ENCODE data around the gene STAG1.

Gene STAG1

DNA sequence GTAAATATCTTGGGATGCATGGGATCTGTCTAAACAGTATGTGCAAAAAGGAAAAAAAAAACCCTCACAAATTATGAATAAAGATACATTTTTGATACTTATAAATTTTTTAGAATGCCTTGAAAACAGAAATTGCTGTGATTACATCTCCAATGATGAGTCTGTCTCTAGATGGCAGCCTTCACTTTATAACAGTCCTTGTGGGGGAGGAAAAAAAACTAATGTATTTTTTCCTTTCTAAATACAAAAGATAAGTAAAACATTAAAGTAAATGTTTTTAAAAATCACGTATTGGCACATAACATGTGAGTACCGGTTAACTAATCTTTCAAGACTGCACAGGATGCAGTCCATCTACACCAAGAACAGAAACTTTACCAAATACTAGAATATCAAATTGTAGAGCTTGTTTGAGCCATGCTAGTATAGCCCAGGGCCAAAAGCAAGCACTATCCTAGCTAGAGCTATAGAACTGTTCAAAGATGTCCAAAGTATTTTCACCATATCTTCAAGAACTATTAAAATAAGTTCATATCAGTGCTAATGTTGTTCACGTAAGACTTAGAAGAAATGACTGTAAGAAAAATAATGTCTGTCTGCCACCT, 206.4 kb downstream of the STAG1 start:
- Histone ChIP-seq H3K27ac (no peak overlapping the region), H3K4me3 (ENCODE audit: low read depth, low read length) (no peak overlapping the region), H3K27me3 (ENCODE audit: insufficient read depth, low read depth, severe bottlenecking) (no peaks in the 10 kb centered on the region), H3K9me3 (ENCODE audit: severe bottlenecking) (no peaks in the 10 kb centered on the region), H3K36me3 (no peaks in the 10 kb centered on the region; the same call in 1 of the 2 replicates)
- DNase-seq, result no peak
- no peak for TF ChIP-seq CTCF (IDR thresholded peaks at IDR 0.05; ENCODE audit: low read depth, low read length)

- no peak for DNase-seq
- Histone ChIP-seq H3K27ac (no peak overlapping the region), H3K9me3 (ENCODE audit: severe bottlenecking) (no peaks in the 10 kb centered on the region), H3K27me3 (ENCODE audit: insufficient read depth, low read depth, severe bottlenecking) (no peaks in the 10 kb centered on the region), H3K4me3 (ENCODE audit: low read depth, low read length) (no peak overlapping the region), H3K36me3 (no peaks in the 10 kb centered on the region; the same call in 1 of the 2 replicates)
- TF ChIP-seq CTCF (IDR thresholded peaks at IDR 0.05; ENCODE audit: low read depth, low read length), result no peak
Measured at GRCh38 chr3:136544532-136544931, 207.6 kb downstream of the STAG1 start.

DNA sequence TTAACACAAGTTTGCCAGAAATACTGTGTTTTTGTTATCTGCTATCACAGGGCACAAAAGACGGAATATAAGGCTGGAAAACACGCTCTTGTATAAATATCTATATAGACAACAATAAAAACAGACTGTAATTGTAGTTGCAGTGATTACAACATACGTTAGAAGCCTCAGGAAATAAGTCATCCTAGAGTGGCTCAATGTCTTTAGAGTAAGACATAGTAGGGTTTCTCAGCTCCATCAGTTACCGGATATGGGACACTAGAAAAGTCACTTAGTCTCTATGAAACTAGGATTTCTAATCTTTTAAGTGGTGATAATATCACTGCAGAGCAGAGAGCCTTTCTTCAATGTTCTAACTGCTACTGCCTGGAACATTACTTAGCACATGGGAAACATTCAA, 208.8 kb downstream of the STAG1 start:
- TF ChIP-seq CTCF (IDR thresholded peaks at IDR 0.05; ENCODE audit: low read depth, low read length), result no peak
- DNase-seq, result no peak
- no peaks in the 10 kb centered on the region for H3K27me3 ChIP-seq (ENCODE audit: insufficient read depth, low read depth, severe bottlenecking)
- no peak overlapping the region for H3K27ac ChIP-seq
- no peaks in the 10 kb centered on the region for H3K9me3 ChIP-seq (ENCODE audit: severe bottlenecking)
- no peaks in the 10 kb centered on the region; the same call in none of the 2 replicates for H3K36me3 ChIP-seq
- no peak overlapping the region for H3K4me3 ChIP-seq (ENCODE audit: low read depth, low read length)

DNA sequence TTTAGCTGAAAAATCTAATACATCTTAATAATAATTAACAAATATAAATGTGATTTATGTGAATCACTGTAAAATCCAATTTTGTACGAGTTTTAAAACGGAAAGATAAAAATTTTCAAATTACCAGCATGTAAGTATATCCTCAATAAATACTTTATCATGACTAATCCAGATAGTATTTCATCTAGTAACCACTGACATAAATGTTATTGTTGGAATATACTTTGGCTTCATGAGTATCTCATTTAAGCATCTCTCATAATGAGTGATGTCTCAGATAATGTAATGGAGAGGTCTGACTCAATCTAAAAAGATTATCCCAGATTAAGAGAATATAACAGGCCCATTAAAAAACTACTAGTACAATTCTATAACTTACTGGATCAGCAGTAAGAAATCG, 216.3 kb downstream of the STAG1 start:
- Histone ChIP-seq H3K36me3 (no peaks in the 10 kb centered on the region; the same call in none of the 2 replicates), H3K27me3 (ENCODE audit: insufficient read depth, low read depth, severe bottlenecking) (no peaks in the 10 kb centered on the region), H3K4me3 (ENCODE audit: low read depth, low read length) (no peak overlapping the region), H3K9me3 (ENCODE audit: severe bottlenecking) (no peaks in the 10 kb centered on the region), H3K27ac (no peak overlapping the region)
- TF ChIP-seq CTCF (IDR thresholded peaks at IDR 0.05; ENCODE audit: low read depth, low read length), result no peak
- no peak for DNase-seq

DNA sequence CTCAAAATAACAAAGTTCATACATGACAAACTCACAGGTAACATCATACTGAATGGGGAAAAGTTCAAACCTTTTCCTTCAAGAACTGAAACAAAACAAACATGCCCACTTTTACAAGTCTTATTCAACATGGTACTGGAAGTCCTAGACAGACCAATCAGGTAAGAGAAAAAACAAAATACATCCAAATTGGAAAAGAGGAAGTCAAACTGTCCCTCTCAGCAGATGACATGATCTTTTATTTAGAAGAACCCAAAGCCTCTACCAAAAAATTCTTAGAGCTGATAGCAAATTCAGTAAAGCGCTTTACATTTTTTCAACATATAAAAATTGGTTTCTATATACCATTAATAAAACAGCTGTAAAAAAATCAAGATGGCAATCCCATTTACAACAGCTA, 219.4 kb downstream of the STAG1 start:
- no peak overlapping the region for H3K4me3 ChIP-seq (ENCODE audit: low read depth, low read length)
- DNase-seq, result no peak
- no peaks in the 10 kb centered on the region for H3K27me3 ChIP-seq (ENCODE audit: insufficient read depth, low read depth, severe bottlenecking)
- H3K27ac ChIP-seq, result no peak overlapping the region
- H3K36me3 ChIP-seq, result no peaks in the 10 kb centered on the region
- no peaks in the 10 kb centered on the region for H3K9me3 ChIP-seq (ENCODE audit: severe bottlenecking)
- TF ChIP-seq CTCF (IDR thresholded peaks at IDR 0.05; ENCODE audit: low read depth, low read length), result no peak

DNA sequence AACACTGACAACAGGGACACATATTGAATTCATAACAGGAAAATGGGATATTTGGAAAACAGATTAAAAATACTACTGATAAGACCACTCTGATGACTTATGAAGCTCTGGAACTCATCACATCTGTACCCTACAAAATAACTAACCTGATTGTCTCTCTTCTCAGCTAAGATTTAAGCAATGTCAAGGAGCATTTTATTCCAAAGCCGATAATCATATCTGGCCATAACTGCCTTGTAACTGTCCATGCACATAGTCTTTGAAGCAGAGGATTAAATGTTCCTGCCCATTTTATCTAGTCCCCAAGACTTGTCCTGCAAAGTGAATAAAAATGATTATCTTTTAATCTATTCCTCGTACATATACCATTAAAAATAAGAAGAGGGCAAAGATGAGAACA, 234.1 kb downstream of the STAG1 start:
- TF ChIP-seq CTCF (IDR thresholded peaks at IDR 0.05; ENCODE audit: low read depth, low read length), result no peak
- H3K36me3 ChIP-seq, result no peaks in the 10 kb centered on the region
- no peak for DNase-seq
- no peaks in the 10 kb centered on the region for H3K9me3 ChIP-seq (ENCODE audit: severe bottlenecking)
- H3K27me3 ChIP-seq (ENCODE audit: insufficient read depth, low read depth, severe bottlenecking), result no peaks in the 10 kb centered on the region
- H3K4me3 ChIP-seq (ENCODE audit: low read depth, low read length), result no peak overlapping the region
- H3K27ac ChIP-seq, result no peak overlapping the region
